Smooth muscle cell (in vitro differentiated cells): ENCODE measurements around the gene ACOXL. TPM values are rescaled to one million over a fixed set of nuclear protein-coding genes. Genes with fewer than 3 reads are reported as not detected.

Source experiments
- DNase-seq: peaks from one replicate; lab custom pipeline; 2025; ENCODE audit not compliant: unreplicated experiment; lab: John Stamatoyannopoulos, UW
- H2AFZ ChIP-seq: fragments of 200-600 bp; sonication (generic); 2 replicates; pipeline ENCODE4 v1.6.0; 2016; ENCODE audit warnings: antibody characterized with exemption, low read depth, mild to moderate bottlenecking
- H3F3A ChIP-seq: fragments of 200-600 bp; sonication (generic); 2 replicates; pipeline ENCODE4 v1.6.0; 2017; ENCODE audit warnings: antibody characterized with exemption, low read depth
- H3K27ac ChIP-seq: fragments of 200-600 bp; sonication (generic); 2 replicates; pipeline ENCODE4 v1.5.1; 2016; ENCODE audit warnings: low read depth, mild to moderate bottlenecking
- H3K27me3 ChIP-seq: fragments of 200-600 bp; sonication (generic); 2 replicates; pipeline ENCODE4 v1.6.1; 2016; ENCODE audit warnings: low read depth, mild to moderate bottlenecking
- H3K36me3 ChIP-seq: fragments of 200-600 bp; sonication (generic); 2 replicates; pipeline ENCODE4 v1.5.1; 2016; ENCODE audit warnings: low read depth
- H3K4me1 ChIP-seq: fragments of 200-600 bp; sonication (generic); 2 replicates; pipeline ENCODE4 v1.5.1; 2016; ENCODE audit warnings: low read depth
- H3K4me2 ChIP-seq: fragments of 200-600 bp; sonication (generic); 2 replicates; pipeline ENCODE4 v1.6.0; 2016; ENCODE audit warnings: mild to moderate bottlenecking
- H3K4me3 ChIP-seq: fragments of 200-600 bp; sonication (generic); 2 replicates; pipeline ENCODE4 v1.5.1; 2016; ENCODE audit warnings: mild to moderate bottlenecking
- H3K79me2 ChIP-seq: fragments of 200-600 bp; sonication (generic); 2 replicates; pipeline ENCODE4 v1.6.0; 2016; ENCODE audit warnings: low read depth, mild to moderate bottlenecking
- H3K9ac ChIP-seq: fragments of 200-600 bp; sonication (generic); 2 replicates; pipeline ENCODE4 v1.6.0; 2016; ENCODE audit warnings: low read depth
- H3K9me3 ChIP-seq: fragments of 200-600 bp; sonication (generic); replicated peaks from 2 replicates; pipeline ENCODE4 v1.5.1; 2016; ENCODE audit warnings: low read depth
- H4K20me1 ChIP-seq: fragments of 200-600 bp; sonication (generic); 2 replicates; pipeline ENCODE4 v1.6.0; 2016; ENCODE audit warnings: low read depth
- WGBS: methylation state at CpG from one replicate; pipeline ENCODE4 v1.1.7; 2016; ENCODE audit warnings: low lambda C conversion rate; 5-methylcytosine and 5-hydroxymethylcytosine counted together
- polyA plus RNA-seq: library from polyadenylated mRNA; unstranded; fragments of >200 nt; fragmentation: Nextera tagmentation; extraction: Ambion mirVana; gene quantifications from 2 replicates; pipeline ENCODE4 v1.2.1, GENCODE V29; 2016
- total RNA-seq: library from RNA; depleted of rRNA; stranded (reverse); fragments of >200 nt; gene quantifications from 2 replicates; pipeline ENCODE4 v1.2.3, GENCODE V29; 2014
- TF ChIP-seq, protein P1 (sequence below): fragments of 200-600 bp; sonication (generic); IDR thresholded peaks from 2 replicates; pipeline ENCODE4 v1.5.1; 2017; ENCODE audit warnings: borderline replicate concordance, mild to moderate bottlenecking, antibody characterized with exemption; ENCODE audit not compliant: insufficient read depth, poor library complexity, severe bottlenecking

ACOXL gene
- total and polyA plus RNA-seq, 2 experiments from 2014 or later: not detected

DNA sequence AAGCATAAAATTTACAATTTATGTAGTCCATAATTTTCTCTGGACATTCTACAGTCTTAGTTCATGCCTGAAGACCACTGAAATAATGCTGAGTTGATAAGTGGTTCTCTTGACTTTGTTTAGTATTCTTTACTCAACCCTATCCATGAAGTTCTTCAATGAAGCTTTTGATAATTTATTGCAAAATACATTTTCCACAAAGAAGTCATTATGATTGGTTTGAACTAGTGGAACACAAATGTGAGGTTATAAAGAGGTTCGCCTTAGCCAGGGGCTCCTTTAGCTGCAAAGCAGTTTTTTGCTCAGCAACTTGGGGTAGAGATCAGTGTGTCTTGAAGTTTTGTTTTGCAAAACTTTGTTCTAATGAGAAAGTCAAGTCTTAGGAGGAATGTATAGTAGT is 394.2 kb downstream of the ACOXL start:
- peaks cover 8% of the 10 kb centered on the region for H3K4me1 ChIP-seq
- peaks cover 6% of the 10 kb centered on the region for H3K36me3 ChIP-seq
- no peak overlapping the region for H3K4me2 ChIP-seq
- no peaks in the 10 kb centered on the region for H3K9me3 ChIP-seq
- no peak overlapping the region for H3K9ac ChIP-seq
- no peaks in the 10 kb centered on the region for H3K27me3 ChIP-seq
- WGBS: 91% methylated on average over 1 of the region's 1 CpG
- H3K4me3 ChIP-seq: no peak overlapping the region
- TF ChIP-seq, protein P1, sequence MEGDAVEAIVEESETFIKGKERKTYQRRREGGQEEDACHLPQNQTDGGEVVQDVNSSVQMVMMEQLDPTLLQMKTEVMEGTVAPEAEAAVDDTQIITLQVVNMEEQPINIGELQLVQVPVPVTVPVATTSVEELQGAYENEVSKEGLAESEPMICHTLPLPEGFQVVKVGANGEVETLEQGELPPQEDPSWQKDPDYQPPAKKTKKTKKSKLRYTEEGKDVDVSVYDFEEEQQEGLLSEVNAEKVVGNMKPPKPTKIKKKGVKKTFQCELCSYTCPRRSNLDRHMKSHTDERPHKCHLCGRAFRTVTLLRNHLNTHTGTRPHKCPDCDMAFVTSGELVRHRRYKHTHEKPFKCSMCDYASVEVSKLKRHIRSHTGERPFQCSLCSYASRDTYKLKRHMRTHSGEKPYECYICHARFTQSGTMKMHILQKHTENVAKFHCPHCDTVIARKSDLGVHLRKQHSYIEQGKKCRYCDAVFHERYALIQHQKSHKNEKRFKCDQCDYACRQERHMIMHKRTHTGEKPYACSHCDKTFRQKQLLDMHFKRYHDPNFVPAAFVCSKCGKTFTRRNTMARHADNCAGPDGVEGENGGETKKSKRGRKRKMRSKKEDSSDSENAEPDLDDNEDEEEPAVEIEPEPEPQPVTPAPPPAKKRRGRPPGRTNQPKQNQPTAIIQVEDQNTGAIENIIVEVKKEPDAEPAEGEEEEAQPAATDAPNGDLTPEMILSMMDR: no peak
- no peaks in the 10 kb centered on the region for H3F3A ChIP-seq
- no peak for DNase-seq
- H4K20me1 ChIP-seq: peaks cover 72% of the 10 kb centered on the region
- H3K27ac ChIP-seq: no peak overlapping the region
- no peak overlapping the region for H2AFZ ChIP-seq
- H3K79me2 ChIP-seq: peaks cover 74% of the 10 kb centered on the region

DNA sequence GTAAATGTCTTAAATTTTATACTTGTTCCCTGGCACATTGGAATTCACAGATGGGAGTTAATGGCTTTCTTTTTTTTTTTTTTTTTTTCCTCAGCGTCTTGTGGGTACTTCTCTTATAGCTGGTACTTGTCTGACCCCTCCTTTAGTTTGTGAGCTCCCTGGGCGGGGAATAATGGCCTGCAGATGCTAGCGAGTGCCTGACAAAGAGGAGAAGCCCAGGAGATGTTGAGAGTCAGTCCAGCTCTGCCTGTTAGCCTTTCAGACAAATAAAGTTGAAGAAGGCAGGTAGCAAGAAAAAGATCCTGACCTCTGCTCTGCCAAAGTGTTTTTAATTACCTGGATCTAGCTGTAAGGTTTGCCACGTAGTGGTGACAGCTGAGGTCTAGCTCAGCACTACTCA is 395.0 kb downstream of the ACOXL start:
- Histone ChIP-seq H3F3A (no peaks in the 10 kb centered on the region), H3K27ac (no peak overlapping the region), H4K20me1 (peaks cover 73% of the 10 kb centered on the region), H3K4me2 (no peak overlapping the region), H3K4me3 (no peak overlapping the region), H3K27me3 (no peaks in the 10 kb centered on the region), H3K9ac (no peak overlapping the region), H3K9me3 (no peaks in the 10 kb centered on the region), H3K79me2 (peaks cover 71% of the 10 kb centered on the region), H3K36me3 (peaks cover 6% of the 10 kb centered on the region), H2AFZ (no peak overlapping the region), H3K4me1 (peaks cover 8% of the 10 kb centered on the region)
- WGBS: 85% methylated on average over 4 of the region's 4 CpGs
- DNase-seq: no peak
- TF ChIP-seq, protein P1: no peak

DNA sequence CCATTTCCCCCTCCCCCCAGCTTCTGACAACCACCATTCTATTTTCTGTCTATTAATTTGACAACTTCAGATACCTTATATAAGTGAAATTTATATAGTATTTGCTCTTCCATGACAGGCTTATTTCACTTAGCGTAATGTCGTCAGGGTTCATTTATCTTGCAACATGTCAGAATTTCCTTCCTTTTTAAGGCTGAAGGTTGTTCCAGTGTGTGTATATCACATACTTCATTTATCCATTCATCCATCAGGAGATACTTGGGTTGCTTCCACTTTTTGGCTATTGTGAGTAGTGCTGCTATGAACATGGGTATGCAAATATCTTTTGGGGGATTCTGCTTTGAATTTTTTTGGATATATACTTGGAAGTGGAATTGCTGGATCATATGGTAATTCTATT is 395.7 kb downstream of the ACOXL start:
- H3F3A ChIP-seq: no peaks in the 10 kb centered on the region
- peaks cover 67% of the 10 kb centered on the region for H3K79me2 ChIP-seq
- WGBS: 96% methylated on average over 2 of the region's 2 CpGs
- no peaks in the 10 kb centered on the region for H3K9me3 ChIP-seq
- DNase-seq: no peak
- H3K27me3 ChIP-seq: no peaks in the 10 kb centered on the region
- peaks cover 6% of the 10 kb centered on the region for H3K36me3 ChIP-seq
- no peak overlapping the region for H3K27ac ChIP-seq
- TF ChIP-seq, protein P1: no peak
- H3K4me2 ChIP-seq: no peak overlapping the region
- no peak overlapping the region for H2AFZ ChIP-seq
- no peak overlapping the region for H3K9ac ChIP-seq
- H3K4me1 ChIP-seq: peaks cover 8% of the 10 kb centered on the region
- no peak overlapping the region for H3K4me3 ChIP-seq
- H4K20me1 ChIP-seq: peaks cover 76% of the 10 kb centered on the region

DNA sequence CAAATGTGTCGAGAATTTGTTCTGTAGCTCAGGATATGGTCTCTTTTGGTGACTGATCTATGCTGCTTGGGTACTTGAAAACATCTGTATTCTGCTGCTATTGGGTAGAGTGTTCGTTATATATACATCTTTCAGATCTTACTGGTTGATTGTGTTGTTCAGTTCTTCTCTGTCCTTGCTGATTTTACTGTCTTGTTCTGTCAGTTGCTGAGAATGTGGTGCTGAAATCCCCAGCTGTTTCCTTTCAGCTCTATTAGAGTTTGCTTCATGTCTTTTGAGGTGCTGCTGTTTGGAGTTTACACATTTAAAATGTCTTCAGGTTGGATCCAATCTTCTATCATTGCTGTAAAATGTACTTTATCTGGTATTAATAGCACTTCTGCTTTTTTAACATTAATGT is 401.2 kb downstream of the ACOXL start:
- Histone ChIP-seq H3K36me3 (no peaks in the 10 kb centered on the region), H3K4me3 (no peak overlapping the region), H2AFZ (no peak overlapping the region), H3K4me2 (no peak overlapping the region), H3K27ac (no peak overlapping the region), H4K20me1 (peaks cover 91% of the 10 kb centered on the region), H3F3A (no peaks in the 10 kb centered on the region), H3K79me2 (peaks cover 79% of the 10 kb centered on the region), H3K4me1 (peaks cover 5% of the 10 kb centered on the region), H3K9me3 (no peaks in the 10 kb centered on the region), H3K9ac (no peak overlapping the region), H3K27me3 (no peaks in the 10 kb centered on the region)
- WGBS: 67% methylated on average over 2 of the region's 2 CpGs
- no peak for DNase-seq
- TF ChIP-seq, protein P1: no peak
